Breast epithelium (tissue), 4 donors: ENCODE results near the gene TAOK1. TPM values are rescaled to one million over a fixed set of nuclear protein-coding genes. Genes with fewer than 3 reads are reported as not detected.

Experiments used
- DNase-seq, 2 donors: peaks; one replicate each; pipeline ENCODE4 v3.0.0-alpha.2; 2019; ENCODE audit warnings: low spot score in 2 of 2
- H3K27ac ChIP-seq, 2 donors: fragments of 200-600 bp; sonication (generic) in 1 of 2; one replicate each; pipeline ENCODE4 v1.5.1; 2016 to 2019; ENCODE audit warnings: mild to moderate bottlenecking in 1 of 2
- H3K27me3 ChIP-seq, 2 donors: fragments of 200-600 bp; sonication (generic) in 1 of 2; one replicate each; pipeline versions ENCODE4 v1.5.1 to v1.6.0; 2017 to 2019; ENCODE audit warnings: control low read depth in 1 of 2, mild to moderate bottlenecking in 1 of 2
- H3K36me3 ChIP-seq: fragments of 200-600 bp; one replicate; pipeline ENCODE4 v1.5.1; 2019
- H3K4me1 ChIP-seq, 2 donors: fragments of 200-600 bp; sonication (generic); one replicate each; pipeline ENCODE4 v1.5.1; 2016 to 2019; ENCODE audit warnings: control low read depth in 1 of 2
- H3K4me3 ChIP-seq, 3 donors: fragments of 200-600 bp; sonication (generic); 1 replicate in 2 of 3; 2 replicates in 1 of 3; pipeline ENCODE4 v1.5.1; 2016 to 2019; ENCODE audit warnings: mild to moderate bottlenecking in 3 of 3, moderate library complexity in 2 of 3
- H3K9me3 ChIP-seq, 2 donors: fragments of 200-600 bp; sonication (generic) in 1 of 2; one replicate each; pipeline ENCODE4 v1.5.1; 2016 to 2019; ENCODE audit warnings: control low read depth in 1 of 2
- POLR2A ChIP-seq: fragments of 450-650 bp; IDR thresholded peaks from one replicate; pipeline ENCODE4 v1.6.1; 2016; ENCODE audit warnings: antibody characterized with exemption, mild to moderate bottlenecking, moderate library complexity
- POLR2AphosphoS5 ChIP-seq, 3 donors: sonication (generic); formaldehyde crosslinking; IDR thresholded peaks; one replicate each; pipeline ENCODE4 v1.6.1; 2017; ENCODE audit warnings: antibody characterized with exemption in 3 of 3
- intact Hi-C: fragments of 100-400 bp; cut with DNase I; formaldehyde crosslinking; loops from one replicate; pipeline ENCODE4 v1.15.1; 2023; ENCODE audit warnings: low total_unique reads
- total RNA-seq, 3 donors: library from RNA; depleted of rRNA; stranded (reverse); fragments of >200 nt; gene quantifications; one replicate each; pipeline ENCODE4 v1.1.0, GENCODE V29; 2016
- TF ChIP-seq, protein P1 (sequence below), 3 donors: fragments of 450-650 bp; IDR thresholded peaks; one replicate each; pipeline ENCODE4 v1.5.1; 2016 to 2017; ENCODE audit warnings: antibody characterized with exemption in 3 of 3, mild to moderate bottlenecking in 3 of 3, moderate library complexity in 3 of 3

The TAOK1 gene
- total RNA-seq, 3 donors from 2014 or later: 62.6 to 77.1 (median 67.8) TPM

DNA sequence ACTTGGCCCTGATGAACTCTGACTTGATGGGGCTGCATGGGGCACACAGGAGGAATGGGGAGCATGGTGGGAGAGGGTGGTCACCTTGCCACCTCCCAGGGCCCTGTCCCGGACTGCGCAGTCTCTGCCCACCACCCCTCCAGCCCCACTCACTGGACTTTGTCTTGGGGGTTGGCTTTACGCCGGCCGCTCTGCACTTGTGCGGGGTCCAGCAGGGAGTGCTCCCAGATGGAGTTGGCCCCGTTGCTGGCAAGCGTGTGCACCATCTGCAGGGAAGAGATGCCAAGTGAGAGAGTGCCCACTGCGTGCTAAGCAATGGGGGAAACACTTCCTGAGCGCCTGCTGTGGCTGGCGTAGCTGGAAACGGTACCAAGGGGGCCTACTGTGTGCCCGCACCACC lies 192.6 kb downstream of the TAOK1 start:
- H3K27ac ChIP-seq: no peak overlapping the region
- no peak overlapping the region for H3K4me3 ChIP-seq
- H3K9me3 ChIP-seq: no peaks in the 10 kb centered on the region
- H3K27me3 ChIP-seq: no peaks in the 10 kb centered on the region
- peaks cover 0 to 2% of the 10 kb centered on the region in 2 donors for H3K4me1 ChIP-seq
- no peaks in the 10 kb centered on the region for H3K36me3 ChIP-seq
- TF ChIP-seq POLR2AphosphoS5 (IDR thresholded peaks at IDR 0.05): no peak
- TF ChIP-seq, protein P1, sequence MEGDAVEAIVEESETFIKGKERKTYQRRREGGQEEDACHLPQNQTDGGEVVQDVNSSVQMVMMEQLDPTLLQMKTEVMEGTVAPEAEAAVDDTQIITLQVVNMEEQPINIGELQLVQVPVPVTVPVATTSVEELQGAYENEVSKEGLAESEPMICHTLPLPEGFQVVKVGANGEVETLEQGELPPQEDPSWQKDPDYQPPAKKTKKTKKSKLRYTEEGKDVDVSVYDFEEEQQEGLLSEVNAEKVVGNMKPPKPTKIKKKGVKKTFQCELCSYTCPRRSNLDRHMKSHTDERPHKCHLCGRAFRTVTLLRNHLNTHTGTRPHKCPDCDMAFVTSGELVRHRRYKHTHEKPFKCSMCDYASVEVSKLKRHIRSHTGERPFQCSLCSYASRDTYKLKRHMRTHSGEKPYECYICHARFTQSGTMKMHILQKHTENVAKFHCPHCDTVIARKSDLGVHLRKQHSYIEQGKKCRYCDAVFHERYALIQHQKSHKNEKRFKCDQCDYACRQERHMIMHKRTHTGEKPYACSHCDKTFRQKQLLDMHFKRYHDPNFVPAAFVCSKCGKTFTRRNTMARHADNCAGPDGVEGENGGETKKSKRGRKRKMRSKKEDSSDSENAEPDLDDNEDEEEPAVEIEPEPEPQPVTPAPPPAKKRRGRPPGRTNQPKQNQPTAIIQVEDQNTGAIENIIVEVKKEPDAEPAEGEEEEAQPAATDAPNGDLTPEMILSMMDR (IDR thresholded peaks at IDR 0.05): no peak
- intact Hi-C loops: no loop called here
- DNase-seq: no peak

DNA sequence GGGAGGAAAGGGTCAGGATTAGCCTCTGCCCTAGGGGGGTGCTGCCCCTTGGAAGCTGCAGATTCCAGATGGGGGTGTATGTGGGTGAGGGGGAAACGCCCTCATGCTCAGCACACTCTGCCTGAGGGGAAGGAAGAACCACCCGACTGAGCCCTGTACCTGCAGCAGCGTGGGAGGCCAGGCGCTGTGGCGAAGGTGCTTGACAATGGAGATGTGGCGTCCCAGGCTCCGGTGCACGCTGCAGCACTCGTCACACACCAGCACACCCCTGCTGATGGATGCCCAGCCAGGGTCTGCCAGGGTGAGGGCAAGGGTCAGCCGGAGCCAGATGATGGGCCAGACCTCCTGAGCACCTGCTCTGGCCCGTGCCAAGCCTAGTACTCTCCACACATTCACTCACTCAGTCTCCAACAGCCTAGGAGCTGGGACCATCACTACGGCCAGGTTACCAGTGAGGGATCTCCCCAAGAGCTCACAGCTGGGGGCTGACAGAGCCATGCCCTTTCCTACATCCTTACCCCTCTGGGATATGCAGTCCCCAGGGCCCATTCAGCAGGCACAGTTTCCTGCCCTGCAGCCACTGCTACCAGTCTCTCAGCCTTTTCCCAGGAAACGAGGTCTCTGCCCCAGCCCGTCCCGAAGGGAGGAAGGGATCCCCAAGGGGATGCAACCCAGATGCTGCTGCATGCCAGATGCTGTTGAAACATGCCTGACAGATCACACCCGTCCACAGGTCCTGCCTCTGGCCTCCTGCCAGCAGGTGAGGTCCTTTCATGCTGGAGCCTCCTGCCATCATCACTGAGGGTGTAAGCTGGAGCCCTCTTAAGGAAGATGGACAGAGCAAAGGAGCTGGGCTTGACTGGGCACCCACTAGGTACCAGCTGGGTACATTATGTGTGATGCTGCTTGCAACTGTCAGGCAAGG lies 193.4 kb downstream of the TAOK1 start:
- Histone ChIP-seq H3K36me3 (no peaks in the 10 kb centered on the region), H3K9me3 (no peaks in the 10 kb centered on the region), H3K27ac (peak overlapping the region; percentile 22 to 71), H3K4me1 (peaks cover 0 to 8% of the 10 kb centered on the region in 2 donors), H3K4me3 (peak overlapping the region in 1 of 3 donors; percentile 26), H3K27me3 (no peaks in the 10 kb centered on the region)
- intact Hi-C loops: no loop called here
- TF ChIP-seq POLR2A: no peak
- no peak for DNase-seq

GRCh38 chr17:29584452-29585079 lies 194.4 kb downstream of the TAOK1 start:
- no peaks in the 10 kb centered on the region for H3K9me3 ChIP-seq
- intact Hi-C loops: no loop called here
- no peaks in the 10 kb centered on the region for H3K27me3 ChIP-seq
- no peak for DNase-seq
- H3K4me3 ChIP-seq: peak overlapping the region in 2 of 3 donors; percentile 23 to 26
- peak overlapping the region; percentile 22 to 84 for H3K27ac ChIP-seq
- TF ChIP-seq, protein P1 (IDR thresholded peaks at IDR 0.05): no peak
- TF ChIP-seq POLR2A: no peak
- TF ChIP-seq POLR2AphosphoS5 (IDR thresholded peaks at IDR 0.05): no peak
- H3K36me3 ChIP-seq: no peaks in the 10 kb centered on the region
- H3K4me1 ChIP-seq: peaks cover 0 to 8% of the 10 kb centered on the region in 2 donors

GRCh38 chr17:29585080-29585751 lies 195.1 kb downstream of the TAOK1 start:
- Histone ChIP-seq H3K27me3 (no peaks in the 10 kb centered on the region), H3K9me3 (no peaks in the 10 kb centered on the region), H3K4me1 (peaks cover 0 to 12% of the 10 kb centered on the region in 2 donors), H3K36me3 (no peaks in the 10 kb centered on the region), H3K4me3 (peak overlapping the region; percentile 18 to 53 (median 23)), H3K27ac (peak overlapping the region; percentile 4 to 84)
- intact Hi-C loops: no loop called here
- no peak for DNase-seq
- TF ChIP-seq POLR2AphosphoS5 (IDR thresholded peaks at IDR 0.05) (peak in 1 of 3 donors; percentile 18), POLR2A (no peak)

DNA sequence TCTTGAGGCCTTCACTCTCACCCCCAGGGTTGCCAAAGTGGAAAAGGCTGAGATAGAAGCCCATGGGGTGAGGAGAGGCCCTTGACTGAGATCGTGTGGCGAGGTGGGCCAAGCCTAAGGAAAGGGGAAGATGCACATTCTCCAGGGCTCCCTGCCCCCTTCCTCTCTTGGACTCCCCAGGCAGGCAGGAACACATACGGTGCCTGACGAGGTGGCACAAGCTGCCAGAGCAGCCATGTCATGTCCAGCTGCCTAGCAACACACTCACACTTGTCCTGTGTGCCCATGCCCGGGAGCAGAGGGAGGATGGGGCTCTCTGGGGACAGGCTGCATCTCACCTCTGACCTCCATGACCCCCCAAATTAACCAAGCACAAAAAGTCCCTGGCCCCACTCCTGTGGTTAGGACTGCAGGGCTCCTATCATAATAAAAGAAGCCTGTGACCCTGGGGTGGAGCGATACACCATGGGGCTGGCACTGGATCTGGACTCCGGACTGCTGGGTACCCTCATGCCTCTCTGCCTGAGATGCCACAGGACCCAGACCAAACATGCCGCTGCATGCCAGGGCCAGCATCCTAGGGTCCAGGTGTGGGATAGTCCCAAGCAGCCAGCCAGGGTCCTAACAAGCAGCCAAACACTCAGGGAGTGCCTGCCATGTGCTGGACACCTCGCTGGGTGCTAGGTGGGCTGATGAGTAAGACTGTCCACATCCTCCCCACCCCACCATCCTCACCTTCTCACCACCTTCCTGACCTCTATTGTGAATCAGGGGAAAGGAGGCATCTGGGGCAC lies 196.7 kb downstream of the TAOK1 start:
- Histone ChIP-seq H3K27me3 (no peaks in the 10 kb centered on the region), H3K36me3 (no peaks in the 10 kb centered on the region), H3K4me3 (peak overlapping the region in 2 of 3 donors; percentile 68 to 94), H3K9me3 (no peaks in the 10 kb centered on the region), H3K4me1 (peaks cover 6 to 26% of the 10 kb centered on the region in 2 donors), H3K27ac (peak overlapping the region; percentile 21 to 78)
- DNase-seq: no peak
- intact Hi-C loops: no loop called here
- TF ChIP-seq POLR2A (no peak), POLR2AphosphoS5 (IDR thresholded peaks at IDR 0.05) (no peak)
- TF ChIP-seq, protein P1 (IDR thresholded peaks at IDR 0.05): no peak
